Ovary (tissue), 9 donors: Measurements from ENCODE around the gene KCNJ1. TPM values are rescaled to one million over a fixed set of nuclear protein-coding genes. Genes with fewer than 3 reads are reported as not detected.

ENCODE experiments used
- DNase-seq, 5 donors: peaks; one replicate each; pipeline ENCODE4 v3.0.0-alpha.2; 2019 to 2020
- H3K27ac ChIP-seq, 2 donors: fragments of 200-600 bp; one replicate each; pipeline versions ENCODE4 v1.5.1 to v1.8.0; 2019 to 2022
- H3K27me3 ChIP-seq: fragments of 200-600 bp; one replicate; pipeline ENCODE4 v1.8.0; 2022
- H3K36me3 ChIP-seq: fragments of 200-600 bp; sonication (generic); one replicate; pipeline ENCODE4 v1.5.1; 2019
- H3K4me1 ChIP-seq: one replicate; pipeline ENCODE4 v1.8.1; 2013; ENCODE audit warnings: mild to moderate bottlenecking, moderate library complexity; ENCODE audit not compliant: insufficient read depth
- H3K4me3 ChIP-seq: fragments of 200-600 bp; sonication (generic); one replicate; pipeline ENCODE4 v1.5.1; 2017
- H3K9me3 ChIP-seq, 2 donors: fragments of 200-600 bp in 1 of 2; sonication (generic) in 1 of 2; one replicate each; pipeline versions ENCODE4 v1.5.1 to v1.8.1; 2013 to 2019; ENCODE audit warnings: mild to moderate bottlenecking in 1 of 2, moderate library complexity in 1 of 2
- CTCF ChIP-seq, 3 donors: fragments of 450-650 bp in 2 of 3; fragments of 200-600 bp in 1 of 3; IDR thresholded peaks; one replicate each; pipeline versions ENCODE4 v1.5.1 to v1.8.0; 2016 to 2022; ENCODE audit warnings: antibody characterized with exemption in 3 of 3, mild to moderate bottlenecking in 1 of 3
- EP300 ChIP-seq: sonication (generic); formaldehyde crosslinking; IDR thresholded peaks from one replicate; pipeline ENCODE4 v1.6.1; 2017; ENCODE audit warnings: antibody characterized with exemption
- POLR2A ChIP-seq: fragments of 450-650 bp; IDR thresholded peaks from one replicate; pipeline ENCODE4 v1.6.1; 2017; ENCODE audit warnings: antibody characterized with exemption, mild to moderate bottlenecking, moderate library complexity
- WGBS, 3 donors: extraction: QIAGEN DNeasy Blood & Tissue Kit in 1 of 3; methylation state at CpG; one replicate each; pipeline versions ENCODE4 v1.1.5 to v1.1.7; 2013 to 2017; 5-methylcytosine and 5-hydroxymethylcytosine counted together
- intact Hi-C, 4 donors: fragments of 100-400 bp; cut with DNase I; formaldehyde crosslinking; loops; one replicate each; pipeline versions ENCODE4 v1.11.0 to v1.15.1; 2022 to 2023
- polyA plus RNA-seq, 2 donors: library from polyadenylated mRNA; stranded (reverse); fragments of 200-250 nt in 1 of 2; fragments of 350-450 nt in 1 of 2; fragmentation: Illumina TruSeq in 1 of 2; extraction: RNeasy Lipid Tissue Mini Kit (QIAGEN cat#74804) in 1 of 2; gene quantifications; one replicate each; pipeline ENCODE4 v1.2.3, GENCODE V29; 2013 to 2014
- total RNA-seq, 7 donors: library from RNA; depleted of rRNA in 2 of 7; stranded (reverse); fragments of >200 nt in 2 of 7; fragmentation: NEBNext Ultra II Directional in 3 of 7; extraction: Animal tissue kit (Norgen Biotek cat#: 25700) in 3 of 7; gene quantifications; one replicate each; pipeline versions ENCODE4 v1.1.0 to v1.2.4, GENCODE V29; 2016 to 2023
- donor health status: DM: no; HTN: no; CAD: no; lungs with moderate emphysema.
- donor health status: DM: no; HTN: no; CAD: no.
- donor health status: Bipolar disorder and iron deficiency.
- donor health status: DM: yes; HTN: yes; CAD: no.
- donor health status: DM: no; HTN: no; CAD: no.
- donor health status: DM: yes; HTN: yes; CAD: no.

The KCNJ1 gene
- total and polyA plus RNA-seq, 9 donors = 0.48 TPM; not detected in 8

DNA sequence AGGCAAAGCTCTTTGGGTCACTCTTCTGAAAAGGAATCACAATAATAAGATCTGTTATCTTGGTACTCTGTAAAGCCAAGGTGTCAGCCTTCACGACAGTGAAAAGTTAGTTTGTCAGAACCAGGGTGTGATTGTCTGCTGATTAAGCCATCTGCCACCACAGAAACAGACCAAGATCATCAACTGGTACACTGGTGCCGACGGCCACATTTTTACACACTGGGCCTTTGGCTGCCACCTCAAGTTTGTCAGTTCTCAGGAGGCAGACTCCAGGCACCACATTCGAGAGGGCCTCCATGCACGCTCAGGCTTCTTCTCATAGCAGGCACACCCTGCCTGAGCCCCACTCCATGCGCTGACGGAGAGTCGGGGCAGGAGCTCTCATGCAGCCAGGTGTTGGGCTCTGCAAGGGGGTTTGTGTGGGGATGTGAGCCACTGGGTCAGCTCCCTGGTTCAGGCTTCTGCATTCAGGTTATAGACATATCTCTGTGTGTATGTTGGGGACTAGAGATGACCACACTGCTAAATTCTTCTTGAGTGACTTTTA, 66.2 kb downstream of the KCNJ1 start:
- intact Hi-C loops = no loop called here
- H3K9me3 ChIP-seq = no peaks in the 10 kb centered on the region
- no peaks in the 10 kb centered on the region for H3K36me3 ChIP-seq
- H3K4me3 ChIP-seq = no peak overlapping the region
- 91 to 94% (median 94%) methylated on average over 8 of the region's 8 CpGs for WGBS, 3 donors
- no peak overlapping the region for H3K27ac ChIP-seq
- H3K4me1 ChIP-seq = no peaks in the 10 kb centered on the region
- no peaks in the 10 kb centered on the region for H3K27me3 ChIP-seq
- DNase-seq = no peak
- no peak for TF ChIP-seq POLR2A
- no peak for TF ChIP-seq CTCF (IDR thresholded peaks at IDR 0.05)
- no peak for TF ChIP-seq EP300

DNA sequence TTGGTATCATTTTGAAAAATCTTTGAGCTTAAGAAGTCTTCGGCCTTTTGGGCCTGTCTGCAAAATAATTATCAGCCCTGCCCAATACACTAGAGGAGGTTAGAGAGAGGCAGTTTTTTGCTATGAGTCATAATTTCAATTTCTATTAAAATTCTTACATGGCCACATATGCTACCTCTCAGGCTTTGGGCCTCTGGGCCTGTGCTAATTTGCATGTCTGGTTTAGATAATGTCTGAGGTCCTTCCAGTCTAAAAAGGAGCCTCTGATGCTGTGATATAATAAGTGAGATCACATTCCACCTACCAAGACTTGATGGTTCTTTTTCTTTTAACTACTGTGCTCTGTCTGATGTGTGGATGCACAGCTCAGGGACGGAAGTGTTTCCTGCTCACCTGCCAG, 70.8 kb downstream of the KCNJ1 start:
- DNase-seq = no peak
- Histone ChIP-seq H3K9me3 (no peaks in the 10 kb centered on the region), H3K27me3 (no peaks in the 10 kb centered on the region), H3K27ac (no peak overlapping the region), H3K4me3 (no peak overlapping the region), H3K4me1 (no peaks in the 10 kb centered on the region), H3K36me3 (no peaks in the 10 kb centered on the region)
- 97 to 98% (median 97%) methylated on average over 2 of the region's 2 CpGs for WGBS, 3 donors
- intact Hi-C loops = no loop called here
- no peak for TF ChIP-seq CTCF (IDR thresholded peaks at IDR 0.05)

- Histone ChIP-seq H3K27ac (no peak overlapping the region), H3K4me1 (no peaks in the 10 kb centered on the region), H3K27me3 (no peaks in the 10 kb centered on the region), H3K9me3 (no peaks in the 10 kb centered on the region), H3K36me3 (no peaks in the 10 kb centered on the region), H3K4me3 (no peak overlapping the region)
- WGBS, 3 donors = 15 to 24% (median 17%) methylated on average over 11 of the region's 11 CpGs
- TF ChIP-seq POLR2A = no peak
- no peak for TF ChIP-seq CTCF (IDR thresholded peaks at IDR 0.05)
- no peak for TF ChIP-seq EP300
- no peak for DNase-seq
- intact Hi-C loops = no loop called here
Measured at GRCh38 chr11:128790196-128790595, 76.9 kb downstream of the KCNJ1 start.

DNA sequence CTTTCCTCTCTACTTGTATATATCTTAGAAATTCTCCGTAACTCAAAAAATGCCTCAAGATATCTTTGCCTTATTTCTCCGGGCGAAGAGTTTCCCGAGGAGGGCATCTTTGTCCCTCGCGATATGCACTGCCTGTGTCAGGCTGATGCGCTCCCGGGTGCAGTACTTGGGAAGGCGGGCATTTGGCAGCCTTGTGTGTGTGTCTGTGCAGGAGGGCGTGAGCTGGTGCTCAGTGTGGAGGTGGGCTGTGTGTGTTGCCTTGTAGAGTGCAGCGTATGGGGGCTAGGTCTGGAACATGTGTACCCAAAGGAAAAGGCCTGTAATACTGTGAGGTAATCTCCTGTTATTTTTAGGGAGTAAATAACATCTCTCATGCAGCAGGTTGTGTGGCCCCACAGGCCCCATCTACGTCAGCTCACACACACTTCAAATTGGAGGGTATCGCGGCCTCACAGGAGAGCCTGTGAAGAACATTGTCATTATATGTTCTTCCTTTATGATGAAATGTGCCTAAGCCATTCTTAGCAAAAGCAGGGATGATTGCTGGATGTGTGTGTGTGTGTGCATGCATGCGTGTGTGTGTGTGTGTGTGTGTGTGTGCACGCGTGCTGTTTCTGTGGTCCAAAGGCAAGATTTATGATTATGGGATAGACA, 77.5 kb downstream of the KCNJ1 start:
- no peaks in the 10 kb centered on the region for H3K27me3 ChIP-seq
- no peak overlapping the region for H3K4me3 ChIP-seq
- H3K9me3 ChIP-seq = no peaks in the 10 kb centered on the region
- no peaks in the 10 kb centered on the region for H3K36me3 ChIP-seq
- intact Hi-C loops = no loop called here
- 69 to 80% (median 80%) methylated on average over 17 of the region's 17 CpGs for WGBS, 3 donors
- no peak for TF ChIP-seq CTCF (IDR thresholded peaks at IDR 0.05)
- TF ChIP-seq POLR2A = no peak
- TF ChIP-seq EP300 = no peak
- DNase-seq = no peak
- no peak overlapping the region for H3K27ac ChIP-seq
- no peaks in the 10 kb centered on the region for H3K4me1 ChIP-seq

Other genes starting within 250 kb of the KCNJ1 start
- 10 to 100 TPM in 4 of 7 donors, 1 to 10 TPM in 3; 4.0 to 18.4 (median 12.1) TPM for gene FLI1, start 173.2 kb downstream of the KCNJ1 start, total RNA-seq
- gene FLI1, start 173.2 kb downstream of the KCNJ1 start, polyA plus RNA-seq = 10 to 100 TPM; 12.3 to 22.5 TPM
- 1 to 10 TPM in 5 of 7 donors, under 1 TPM in 2; 0.72 to 2.8 (median 2.0) TPM for gene KCNJ5, start 24.1 kb upstream of the KCNJ1 start, total RNA-seq
- gene KCNJ5, start 24.1 kb upstream of the KCNJ1 start, polyA plus RNA-seq = 1 to 10 TPM in 1 of 2 donors, under 1 TPM in 1; 0.42 to 3.7 TPM
- 1 to 10 TPM in 1 of 7 donors, under 1 TPM in 2, not detected in 4; 0.26 to 1.5 (median 0.37) TPM for gene TP53AIP1, start 75.6 kb upstream of the KCNJ1 start, total RNA-seq
- under 1 TPM in 1 of 2 donors, not detected in 1; 0.02 TPM for gene TP53AIP1, start 75.6 kb upstream of the KCNJ1 start, polyA plus RNA-seq